ENCODE results near the gene DIP2C.
"Not testable (repeated sequence)": the region's sequence is repeated elsewhere in the genome, so short reads cannot be mapped to it uniquely, and the experiment has no call there.

DIP2C gene

GRCh38 chr10:614790-615582 lies 74.5 kb downstream of the DIP2C start:
- no peak for TF ChIP-seq CTCF (IDR thresholded peaks at IDR 0.05; ENCODE audit: extremely low read depth, insufficient read depth, missing control alignments)
- in situ Hi-C loops (cut with MboI; ENCODE audit: low pct_unique_long_range_greater_than_20kb, low sequenced_read_pairs, unreplicated experiment): no loop called here
- DNase-seq (ENCODE audit: low spot score): no peak

- TF ChIP-seq CTCF (IDR thresholded peaks at IDR 0.05; ENCODE audit: extremely low read depth, insufficient read depth, missing control alignments): no peak
- no peak for DNase-seq (ENCODE audit: low spot score)
- in situ Hi-C loops (cut with MboI; ENCODE audit: low pct_unique_long_range_greater_than_20kb, low sequenced_read_pairs, unreplicated experiment): no loop called here
These were observed 75.2 kb downstream of the DIP2C start for GRCh38 chr10:614139-614711.

- TF ChIP-seq CTCF (IDR thresholded peaks at IDR 0.05; ENCODE audit: extremely low read depth, insufficient read depth, missing control alignments): no peak
- in situ Hi-C loops (cut with MboI; ENCODE audit: low pct_unique_long_range_greater_than_20kb, low sequenced_read_pairs, unreplicated experiment): no loop called here
- no peak for DNase-seq (ENCODE audit: low spot score)
These were observed 76.0 kb downstream of the DIP2C start for GRCh38 chr10:613271-614138.

GRCh38 chr10:612696-613095 lies 76.8 kb downstream of the DIP2C start:
- in situ Hi-C loops (cut with MboI; ENCODE audit: low pct_unique_long_range_greater_than_20kb, low sequenced_read_pairs, unreplicated experiment): no loop called here
- no peak for TF ChIP-seq CTCF (IDR thresholded peaks at IDR 0.05; ENCODE audit: extremely low read depth, insufficient read depth, missing control alignments)
- DNase-seq (ENCODE audit: low spot score): no peak

GRCh38 chr10:610642-611305 lies 78.7 kb downstream of the DIP2C start:
- DNase-seq (ENCODE audit: low spot score); in situ Hi-C loops (cut with MboI; ENCODE audit: low pct_unique_long_range_greater_than_20kb, low sequenced_read_pairs, unreplicated experiment): not testable (repeated sequence)

- DNase-seq (ENCODE audit: low spot score): no peak
- no peak for TF ChIP-seq CTCF (IDR thresholded peaks at IDR 0.05; ENCODE audit: extremely low read depth, insufficient read depth, missing control alignments)
- in situ Hi-C loops (cut with MboI; ENCODE audit: low pct_unique_long_range_greater_than_20kb, low sequenced_read_pairs, unreplicated experiment): no loop called here
These were observed 79.5 kb downstream of the DIP2C start for GRCh38 chr10:609868-610545.
